Measurements from ENCODE around the gene FATE1.

- no peak for TF ChIP-seq CTCF (IDR thresholded peaks at IDR 0.05; ENCODE audit: insufficient read depth, low read depth, low read length)
- TF ChIP-seq EZH2 (IDR thresholded peaks at IDR 0.05; ENCODE audit: insufficient read depth, low read length) = no peak
Observed at GRCh38 chrX:151676196-151676595, 39.6 kb upstream of the FATE1 start.
